Activated CD8-positive, alpha-beta memory T cell treated with anti-CD3 and anti-CD28 coated beads, Interleukin-2, amount 10 ng/mL, durations not matched to agents 7 days and 5 days (primary cell): ENCODE measurements around the gene STARD13. TPM values are rescaled to one million over a fixed set of nuclear protein-coding genes. Genes with fewer than 3 reads are reported as not detected.

Experiments
- ATAC-seq: fragments of 150-1000 bp; cut with Tn5 transposase; one replicate; pipeline ENCODE4 v1.10.0; 2021; ENCODE audit warnings: moderate library complexity
- CTCF ChIA-PET: fragments of 350-600 bp; sonication (Branson Sonifier 250); formaldehyde crosslinking; loops from one replicate; lab custom pipeline; 2021; ENCODE audit warnings: antibody characterized with exemption; lab: Charles Lee
- DNase-seq: peaks from one replicate; pipeline ENCODE4 v3.0.0-alpha.2; 2020
- H3K27ac Mint-ChIP-seq: one replicate; pipeline ENCODE4 v1.8.0; 2021; ENCODE audit warnings: mild to moderate bottlenecking, mixed read lengths
- H3K27me3 Mint-ChIP-seq: one replicate; pipeline ENCODE4 v1.8.0; 2021; ENCODE audit warnings: mixed read lengths
- H3K36me3 Mint-ChIP-seq: one replicate; pipeline ENCODE4 v1.8.0; 2021; ENCODE audit warnings: mild to moderate bottlenecking, mixed read lengths
- H3K4me1 Mint-ChIP-seq: one replicate; pipeline ENCODE4 v1.8.0; 2021; ENCODE audit warnings: mixed read lengths
- H3K4me3 Mint-ChIP-seq: one replicate; pipeline ENCODE4 v1.8.0; 2021; ENCODE audit warnings: mild to moderate bottlenecking, moderate library complexity, mixed read lengths
- H3K9me3 Mint-ChIP-seq: one replicate; pipeline ENCODE4 v1.8.0; 2022; ENCODE audit warnings: low read depth, mixed read lengths
- total RNA-seq, 2 experiments: library from RNA; stranded (reverse); gene quantifications; one replicate each; pipeline ENCODE4 v1.2.3, GENCODE V29; 2021

The STARD13 gene
- total RNA-seq, 2 experiments from 2014 or later: 1.2 to 1.5 TPM

GRCh38 chr13:33292712-33293111, 7.2 kb upstream of the STARD13 start:
- H3K4me1 Mint-ChIP-seq: no peaks in the 10 kb centered on the region
- no peaks in the 10 kb centered on the region for H3K36me3 Mint-ChIP-seq
- H3K4me3 Mint-ChIP-seq: no peak overlapping the region
- no peak overlapping the region for H3K27ac Mint-ChIP-seq
- H3K9me3 Mint-ChIP-seq: no peaks in the 10 kb centered on the region
- DNase-seq (no peak), ATAC-seq (no peak)
- H3K27me3 Mint-ChIP-seq: peaks cover 9% of the 10 kb centered on the region
- CTCF ChIA-PET: no interaction called here

GRCh38 chr13:33290421-33290965, 4.9 kb upstream of the STARD13 start:
- no peaks in the 10 kb centered on the region for H3K9me3 Mint-ChIP-seq
- no peak overlapping the region for H3K4me3 Mint-ChIP-seq
- H3K36me3 Mint-ChIP-seq: no peaks in the 10 kb centered on the region
- no peak for DNase-seq
- H3K27me3 Mint-ChIP-seq: peaks cover 26% of the 10 kb centered on the region
- H3K27ac Mint-ChIP-seq: no peak overlapping the region
- no peak for ATAC-seq
- CTCF ChIA-PET: no interaction called here
- peaks cover 6% of the 10 kb centered on the region for H3K4me1 Mint-ChIP-seq

GRCh38 chr13:33289966-33290365, 4.4 kb upstream of the STARD13 start:
- no peak overlapping the region for H3K4me3 Mint-ChIP-seq
- DNase-seq (no peak), ATAC-seq (no peak)
- no peaks in the 10 kb centered on the region for H3K36me3 Mint-ChIP-seq
- no peak overlapping the region for H3K27ac Mint-ChIP-seq
- CTCF ChIA-PET: no interaction called here
- H3K27me3 Mint-ChIP-seq: peaks cover 32% of the 10 kb centered on the region
- peaks cover 11% of the 10 kb centered on the region for H3K4me1 Mint-ChIP-seq
- no peaks in the 10 kb centered on the region for H3K9me3 Mint-ChIP-seq

- no peak overlapping the region for H3K27ac Mint-ChIP-seq
- no peak for DNase-seq
- H3K4me1 Mint-ChIP-seq: peaks cover 15% of the 10 kb centered on the region
- peaks cover 42% of the 10 kb centered on the region for H3K27me3 Mint-ChIP-seq
- H3K9me3 Mint-ChIP-seq: no peaks in the 10 kb centered on the region
- no peak overlapping the region for H3K4me3 Mint-ChIP-seq
- CTCF ChIA-PET: no interaction called here
- H3K36me3 Mint-ChIP-seq: no peaks in the 10 kb centered on the region
- no peak for ATAC-seq
Observed at GRCh38 chr13:33287142-33287882, 1.8 kb upstream of the STARD13 start.

GRCh38 chr13:33286128-33286527, 573 bp upstream of the STARD13 start:
- Mint-ChIP-seq H3K4me3 (peak overlapping the region; percentile 68), H3K9me3 (no peaks in the 10 kb centered on the region), H3K27ac (no peak overlapping the region), H3K4me1 (peaks cover 15% of the 10 kb centered on the region), H3K27me3 (peaks cover 49% of the 10 kb centered on the region), H3K36me3 (no peaks in the 10 kb centered on the region)
- ATAC-seq: no peak
- no peak for DNase-seq
- CTCF ChIA-PET: no interaction called here

- peaks cover 43% of the 10 kb centered on the region for H3K27me3 Mint-ChIP-seq
- H3K27ac Mint-ChIP-seq: no peak overlapping the region
- DNase-seq (no peak), ATAC-seq (peak; percentile 16)
- H3K36me3 Mint-ChIP-seq: no peaks in the 10 kb centered on the region
- CTCF ChIA-PET: no interaction called here
- H3K4me3 Mint-ChIP-seq: peak overlapping the region; percentile 68
- no peaks in the 10 kb centered on the region for H3K9me3 Mint-ChIP-seq
- peaks cover 15% of the 10 kb centered on the region for H3K4me1 Mint-ChIP-seq
Observed at GRCh38 chr13:33284916-33285315, 639 bp downstream of the STARD13 start.

GRCh38 chr13:33284031-33284430, 1.5 kb downstream of the STARD13 start:
- CTCF ChIA-PET: no interaction called here
- H3K27me3 Mint-ChIP-seq: peaks cover 45% of the 10 kb centered on the region
- DNase-seq (no peak), ATAC-seq (no peak)
- H3K36me3 Mint-ChIP-seq: no peaks in the 10 kb centered on the region
- H3K27ac Mint-ChIP-seq: no peak overlapping the region
- no peaks in the 10 kb centered on the region for H3K9me3 Mint-ChIP-seq
- peaks cover 15% of the 10 kb centered on the region for H3K4me1 Mint-ChIP-seq
- H3K4me3 Mint-ChIP-seq: no peak overlapping the region

GRCh38 chr13:33283195-33283911, 2.2 kb downstream of the STARD13 start:
- Mint-ChIP-seq H3K27ac (no peak overlapping the region), H3K9me3 (no peaks in the 10 kb centered on the region), H3K27me3 (peaks cover 47% of the 10 kb centered on the region), H3K4me3 (no peak overlapping the region), H3K36me3 (no peaks in the 10 kb centered on the region), H3K4me1 (peaks cover 15% of the 10 kb centered on the region)
- DNase-seq (no peak), ATAC-seq (no peak)
- CTCF ChIA-PET: no interaction called here

- Mint-ChIP-seq H3K4me1 (peaks cover 15% of the 10 kb centered on the region), H3K27me3 (peaks cover 39% of the 10 kb centered on the region), H3K36me3 (no peaks in the 10 kb centered on the region), H3K9me3 (no peaks in the 10 kb centered on the region), H3K27ac (no peak overlapping the region), H3K4me3 (no peak overlapping the region)
- no peak for DNase-seq
- CTCF ChIA-PET: no interaction called here
- no peak for ATAC-seq
Observed at GRCh38 chr13:33281951-33282595, 3.5 kb downstream of the STARD13 start.

GRCh38 chr13:33280923-33281322, 4.6 kb downstream of the STARD13 start:
- Mint-ChIP-seq H3K4me1 (peaks cover 13% of the 10 kb centered on the region), H3K4me3 (no peak overlapping the region), H3K36me3 (no peaks in the 10 kb centered on the region), H3K9me3 (no peaks in the 10 kb centered on the region), H3K27ac (no peak overlapping the region), H3K27me3 (peaks cover 32% of the 10 kb centered on the region)
- CTCF ChIA-PET: no interaction called here
- ATAC-seq (no peak), DNase-seq (no peak)

GRCh38 chr13:33280279-33280905, 5.2 kb downstream of the STARD13 start:
- H3K27ac Mint-ChIP-seq: no peak overlapping the region
- DNase-seq (no peak), ATAC-seq (no peak)
- no peaks in the 10 kb centered on the region for H3K36me3 Mint-ChIP-seq
- H3K9me3 Mint-ChIP-seq: no peaks in the 10 kb centered on the region
- peaks cover 8% of the 10 kb centered on the region for H3K4me1 Mint-ChIP-seq
- CTCF ChIA-PET: no interaction called here
- peaks cover 27% of the 10 kb centered on the region for H3K27me3 Mint-ChIP-seq
- H3K4me3 Mint-ChIP-seq: no peak overlapping the region

GRCh38 chr13:33279414-33280278, 5.9 kb downstream of the STARD13 start:
- Mint-ChIP-seq H3K4me3 (no peak overlapping the region), H3K9me3 (no peaks in the 10 kb centered on the region), H3K36me3 (no peaks in the 10 kb centered on the region), H3K27ac (no peak overlapping the region), H3K4me1 (peaks cover under 1% of the 10 kb centered on the region), H3K27me3 (peaks cover 21% of the 10 kb centered on the region)
- CTCF ChIA-PET: no interaction called here
- ATAC-seq (no peak), DNase-seq (no peak)
